NCI-H510A treated with DMSO at 0.1 percent for 48 hours (cell line): ENCODE measurements around the gene KIF25.

Experiments used
- DNase-seq: peaks from one replicate; lab custom pipeline; 2025; lab: John Stamatoyannopoulos, UW

Gene KIF25

DNA sequence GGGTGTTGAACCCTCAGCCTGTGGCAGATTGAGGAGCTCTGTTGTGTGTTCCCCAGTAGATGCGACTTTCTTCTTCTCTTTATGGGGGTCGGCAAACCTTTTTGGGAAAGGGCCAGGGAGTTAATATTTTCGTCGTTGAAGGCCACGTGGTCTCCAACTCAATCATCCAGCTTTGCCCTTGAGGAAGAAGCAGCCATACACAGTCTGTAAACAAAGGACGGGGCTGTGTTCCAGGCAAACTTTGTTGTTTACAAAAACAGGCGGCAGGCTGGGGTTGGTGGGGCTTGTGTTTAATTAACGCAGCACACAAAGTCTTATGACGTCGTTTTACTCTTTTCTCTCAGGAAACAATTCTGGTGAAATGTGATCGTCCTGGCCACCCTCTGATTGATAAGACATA, 20.2 kb downstream of the KIF25 start:
- no peak for DNase-seq

DNA sequence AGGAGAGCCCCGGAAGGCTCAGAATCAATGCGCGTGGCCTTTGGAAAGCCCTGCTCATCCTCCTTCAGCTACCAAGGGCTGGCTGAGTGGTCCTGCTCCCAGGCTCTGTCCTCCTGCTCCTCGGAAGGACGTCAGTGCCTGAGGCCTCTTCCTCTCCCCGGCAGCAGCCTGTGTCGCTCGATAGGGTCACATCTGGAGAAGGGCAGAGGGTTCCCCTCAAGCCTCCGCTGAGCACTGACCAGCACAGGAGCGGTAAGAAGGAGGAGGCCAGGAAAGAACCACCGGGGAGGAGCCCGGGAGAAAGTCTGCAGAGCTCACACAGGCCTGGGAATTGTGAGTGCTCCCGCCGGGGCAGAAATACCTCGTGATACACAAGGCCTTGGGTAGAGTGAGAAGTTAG, 21.2 kb downstream of the KIF25 start:
- DNase-seq: no peak

DNA sequence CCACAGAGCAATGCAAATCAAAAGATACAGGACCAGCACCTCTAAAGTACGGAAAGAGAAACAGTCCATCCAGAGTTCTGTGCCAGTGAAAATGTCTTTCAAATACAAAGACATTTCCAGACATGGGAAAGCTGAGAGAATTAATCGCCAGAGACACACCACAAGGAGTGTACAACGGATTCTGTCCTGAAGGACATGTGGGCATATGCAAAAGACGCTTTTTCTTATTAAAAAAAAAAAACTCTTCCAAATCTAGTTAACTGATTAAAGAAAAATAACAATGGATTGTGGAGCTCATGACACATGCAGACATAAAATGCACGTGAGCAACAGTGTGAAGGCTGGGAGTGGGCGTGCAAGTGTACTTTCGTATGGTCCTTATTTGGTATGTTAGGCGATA, 22.8 kb downstream of the KIF25 start:
- no peak for DNase-seq

DNA sequence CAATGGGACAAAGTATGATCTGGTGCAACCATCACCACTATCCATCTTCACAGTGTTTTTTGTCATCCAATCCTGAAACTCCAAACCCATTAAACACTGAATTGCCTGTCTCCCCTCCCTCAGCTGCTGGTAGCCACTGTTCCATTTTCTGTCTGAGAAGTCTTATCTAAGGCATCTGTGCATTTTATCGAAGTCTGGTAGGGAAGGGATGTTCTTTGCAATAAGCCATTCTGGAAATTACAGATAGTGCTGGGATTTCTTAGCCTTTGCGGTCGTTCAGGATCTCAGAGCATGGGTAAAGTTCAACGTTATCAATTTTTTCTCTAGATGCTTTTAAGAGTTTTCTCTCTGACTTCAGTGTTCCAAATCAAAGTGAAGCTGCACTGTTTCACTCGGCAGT, 24.1 kb downstream of the KIF25 start:
- no peak for DNase-seq

DNA sequence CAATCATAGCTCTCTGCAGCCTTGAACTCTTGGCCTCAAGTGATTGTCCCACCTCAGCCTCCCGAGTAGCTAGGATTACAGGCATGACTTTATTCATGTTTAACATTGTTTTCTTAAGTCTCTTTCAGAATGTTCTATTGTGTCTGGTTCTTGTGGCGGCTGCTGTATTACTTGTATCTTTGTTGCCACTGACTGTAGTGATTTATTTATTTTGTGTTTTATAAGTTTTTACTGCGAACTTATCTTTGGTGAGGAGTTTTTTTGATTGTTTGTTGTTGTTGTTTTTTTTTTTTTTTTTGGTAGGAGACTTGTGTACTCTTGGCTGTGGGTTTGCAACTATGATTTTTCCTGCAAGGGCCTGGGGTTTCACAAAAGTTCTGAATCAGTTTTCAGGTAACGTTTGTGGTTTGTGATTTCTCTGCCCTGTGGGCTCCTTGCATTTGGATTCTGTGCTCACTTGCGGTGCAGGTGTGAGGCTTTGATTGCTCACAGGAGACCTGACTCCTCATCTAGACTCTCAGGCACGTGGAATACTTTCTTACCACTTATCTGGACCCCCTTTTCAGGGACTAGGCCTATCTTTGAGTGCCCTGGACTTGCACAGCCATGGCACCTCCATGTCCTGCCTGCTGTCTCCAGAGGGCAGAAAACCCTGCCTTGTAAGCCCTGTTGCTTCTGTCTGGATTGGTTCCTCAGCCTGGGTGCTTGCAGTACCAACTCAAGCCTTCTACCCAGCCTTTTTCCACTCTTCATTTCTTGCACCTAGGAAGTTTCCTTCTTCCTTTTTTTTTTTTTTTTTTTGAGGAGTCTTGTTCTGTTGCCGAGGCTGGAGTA, 25.2 kb downstream of the KIF25 start:
- DNase-seq: no peak

DNA sequence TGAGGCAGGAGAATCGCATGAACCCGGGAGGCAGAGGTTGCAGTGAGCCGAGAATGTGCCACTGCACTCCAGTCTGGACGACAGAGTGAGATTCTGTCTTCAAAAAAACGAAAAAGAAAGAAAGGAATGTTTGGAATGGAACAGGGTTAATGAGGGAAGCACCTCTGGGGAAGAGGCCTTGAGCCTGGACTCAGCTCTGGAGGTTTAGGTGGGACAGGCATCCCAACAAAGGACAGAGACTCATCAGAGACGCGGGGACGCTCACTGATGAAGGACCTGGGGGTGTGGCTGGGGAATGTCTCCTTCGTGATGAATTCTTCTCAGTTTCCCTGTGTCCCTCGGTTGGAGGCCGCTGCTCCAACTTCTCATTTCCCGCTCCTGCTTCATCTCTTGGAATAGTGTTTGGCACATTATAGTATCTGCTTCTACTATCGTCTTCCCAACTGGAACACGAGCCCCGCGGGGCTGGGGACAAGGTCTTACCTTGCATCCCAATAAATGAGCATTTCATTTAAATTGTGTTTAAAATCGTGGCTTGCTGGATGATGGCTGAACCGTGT, 27.6 kb downstream of the KIF25 start:
- DNase-seq: no peak

DNA sequence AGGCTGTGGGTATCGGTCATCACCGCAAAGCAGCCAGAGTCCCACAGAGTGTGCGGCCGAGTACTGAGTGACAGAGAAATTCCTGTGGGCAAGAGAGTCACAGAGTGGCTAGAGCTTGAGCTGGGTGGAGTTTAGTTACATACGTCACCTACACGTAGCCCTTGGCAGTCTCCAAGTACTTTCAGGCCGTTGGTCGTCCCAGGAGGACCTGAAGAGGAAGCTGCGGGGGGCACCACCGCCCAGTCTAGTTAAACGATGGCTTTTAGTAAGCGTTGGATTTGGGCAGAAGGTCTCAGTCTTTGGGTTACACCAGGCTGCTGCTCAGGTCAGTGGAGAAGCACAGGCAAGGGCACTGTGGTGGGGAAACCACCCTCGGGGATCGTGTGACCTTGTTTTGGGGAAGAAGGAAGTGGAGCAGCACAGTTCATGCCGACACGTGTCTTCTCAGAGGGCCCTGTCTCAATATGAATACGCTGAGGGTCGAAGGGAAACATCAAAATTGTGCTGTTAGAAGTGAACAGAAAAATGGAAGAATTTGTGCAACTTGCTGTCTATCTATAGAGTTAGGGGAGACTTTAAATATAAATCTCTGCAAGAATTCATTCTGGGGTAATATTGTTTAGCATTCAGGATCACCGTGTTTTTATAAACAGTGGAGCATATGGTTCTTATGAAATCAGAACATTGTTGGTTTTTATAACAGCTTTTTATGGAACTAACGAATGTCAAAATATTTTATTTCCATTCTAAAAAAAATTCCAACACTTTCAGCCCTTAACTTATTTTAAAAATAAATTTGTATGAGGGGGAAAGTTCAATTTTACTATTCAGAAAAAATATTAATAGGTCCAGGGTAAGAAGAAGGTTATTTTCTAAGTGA, 28.6 kb downstream of the KIF25 start:
- DNase-seq: no peak

DNA sequence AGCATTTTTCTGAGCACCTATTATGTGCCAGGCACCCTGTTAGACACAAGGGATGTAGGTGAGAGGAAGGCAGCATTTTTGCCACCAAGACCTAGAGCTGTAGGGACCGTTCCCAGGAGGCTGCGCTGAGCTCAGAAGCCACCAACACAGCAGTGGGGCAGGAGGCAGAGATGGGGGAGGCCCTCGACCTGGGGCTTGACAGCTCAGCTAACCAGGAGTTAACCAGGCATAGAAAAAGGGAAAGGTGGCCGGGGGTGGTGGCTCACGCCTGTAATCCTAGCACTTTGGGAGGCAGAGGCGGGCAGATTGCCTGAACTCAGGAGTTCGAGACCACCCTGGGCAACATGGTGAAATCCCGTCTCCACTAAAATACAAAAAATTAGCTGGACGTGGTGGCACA, 29.5 kb downstream of the KIF25 start:
- no peak for DNase-seq

DNA sequence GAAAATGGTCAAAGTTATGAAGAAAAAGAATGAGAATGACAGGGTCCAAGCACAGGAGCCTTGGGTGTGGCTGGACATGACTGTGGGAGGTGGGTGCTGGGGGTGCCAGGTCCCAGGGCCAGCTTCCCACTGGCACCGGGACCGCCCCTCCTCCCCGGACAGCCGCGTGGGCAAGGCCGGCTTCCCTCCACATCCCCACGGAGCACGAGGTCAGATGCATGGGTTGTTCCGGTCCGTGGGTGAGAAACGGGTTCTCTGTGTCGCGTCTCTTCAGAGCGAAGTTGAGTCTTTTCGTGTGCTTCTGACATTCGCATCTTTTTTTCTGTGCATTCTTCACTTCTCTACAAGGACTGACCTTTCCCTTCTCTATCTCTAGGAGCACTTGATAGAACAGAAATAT, 30.1 kb downstream of the KIF25 start:
- no peak for DNase-seq

DNA sequence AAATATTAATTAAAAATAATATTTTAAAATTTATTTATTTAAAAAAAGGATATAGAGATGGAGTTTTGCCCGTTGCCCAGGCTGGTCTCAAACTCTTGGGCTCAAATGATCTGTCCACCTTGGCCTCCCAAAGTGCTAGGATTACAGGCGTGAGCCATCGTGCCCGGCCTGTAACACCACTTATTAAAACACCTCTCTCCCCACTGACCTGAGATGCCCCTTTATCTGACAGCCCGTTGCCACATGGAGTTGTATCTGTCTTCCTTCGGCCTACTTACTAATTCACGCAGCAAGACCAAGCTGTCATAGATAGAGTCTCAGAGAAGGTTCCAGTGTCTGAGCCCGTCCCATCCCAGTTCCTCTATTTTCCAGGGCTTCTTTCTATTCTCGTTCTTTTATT, 30.7 kb downstream of the KIF25 start:
- no peak for DNase-seq

DNA sequence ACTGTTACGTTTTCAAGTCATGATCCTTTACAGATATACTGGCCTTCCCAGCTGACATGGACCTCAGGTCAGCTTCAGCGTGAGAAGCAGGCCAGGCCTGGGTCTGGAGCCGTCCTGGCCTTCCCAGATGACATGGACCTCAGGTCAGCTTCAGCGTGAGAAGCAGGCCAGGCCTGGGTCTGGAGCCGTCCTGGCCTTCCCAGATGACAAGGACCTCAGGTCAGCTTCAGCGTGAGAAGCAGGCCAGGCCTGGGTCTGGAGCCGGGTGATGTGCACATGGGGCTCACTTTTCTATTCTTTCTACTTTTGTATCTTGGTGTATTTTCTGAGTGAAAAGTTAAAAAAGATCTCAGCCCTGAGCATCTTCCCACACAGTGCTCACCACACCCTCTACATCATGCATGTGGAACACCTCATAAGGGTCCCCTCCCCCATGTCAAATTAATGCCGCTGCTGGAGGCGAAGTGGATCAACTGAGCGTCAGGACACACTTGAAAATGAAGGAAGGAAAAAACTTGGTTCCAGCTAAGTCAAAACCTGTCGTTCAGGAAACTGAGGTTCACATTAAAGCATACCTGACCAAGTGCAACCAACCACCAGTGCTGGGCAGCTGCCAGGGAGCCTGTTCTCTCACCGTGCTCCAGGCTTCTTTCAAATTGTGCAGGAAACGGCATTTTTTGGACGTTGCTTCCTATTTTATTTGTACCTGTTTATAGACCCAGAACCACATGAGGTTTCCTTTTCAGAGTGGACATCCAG, 32.2 kb downstream of the KIF25 start:
- no peak for DNase-seq

DNA sequence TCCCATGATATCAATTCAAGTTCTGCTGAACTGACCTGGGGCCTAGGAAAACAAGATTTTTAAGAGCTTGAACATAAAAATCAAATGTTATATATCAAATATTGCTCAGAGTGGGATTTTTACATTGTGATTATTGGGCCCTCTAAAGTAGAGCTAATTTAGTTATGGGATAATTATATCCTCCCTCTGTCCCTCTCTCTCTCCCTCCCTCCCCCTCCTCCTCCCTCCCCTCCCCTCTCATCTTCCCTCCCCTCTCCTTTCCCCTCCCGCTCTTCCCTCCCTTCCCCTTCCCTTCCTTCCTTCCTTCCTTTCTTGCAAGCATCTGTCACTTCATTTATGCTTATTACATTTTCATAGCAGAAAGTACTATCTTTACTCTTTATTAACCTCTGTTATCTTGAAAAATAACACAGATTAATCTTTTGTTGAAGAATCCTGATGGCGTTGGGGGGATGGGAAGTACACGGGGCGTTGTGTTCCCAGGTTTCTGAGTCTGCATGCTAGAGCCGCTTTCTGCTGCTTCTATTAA, 32.8 kb downstream of the KIF25 start:
- DNase-seq: no peak

DNA sequence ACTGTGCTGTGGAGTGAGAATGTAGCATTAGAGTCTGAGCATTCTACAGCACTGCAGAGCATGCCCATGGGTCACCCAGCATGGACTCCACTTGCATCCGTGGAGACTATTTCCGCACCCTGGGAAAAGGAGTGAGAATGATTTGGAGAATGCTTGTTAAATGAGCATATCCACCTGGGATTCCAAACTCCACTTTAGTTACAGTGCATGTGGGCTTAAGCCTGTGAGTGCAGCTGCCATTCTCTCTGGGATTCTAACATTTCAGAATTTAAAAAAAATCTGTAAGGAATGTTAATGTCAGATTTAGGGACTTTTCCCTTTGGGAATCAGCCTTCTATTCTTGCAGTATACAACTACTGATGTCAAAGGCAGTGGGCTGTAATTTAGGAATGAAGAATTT, 33.4 kb downstream of the KIF25 start:
- DNase-seq: no peak

DNA sequence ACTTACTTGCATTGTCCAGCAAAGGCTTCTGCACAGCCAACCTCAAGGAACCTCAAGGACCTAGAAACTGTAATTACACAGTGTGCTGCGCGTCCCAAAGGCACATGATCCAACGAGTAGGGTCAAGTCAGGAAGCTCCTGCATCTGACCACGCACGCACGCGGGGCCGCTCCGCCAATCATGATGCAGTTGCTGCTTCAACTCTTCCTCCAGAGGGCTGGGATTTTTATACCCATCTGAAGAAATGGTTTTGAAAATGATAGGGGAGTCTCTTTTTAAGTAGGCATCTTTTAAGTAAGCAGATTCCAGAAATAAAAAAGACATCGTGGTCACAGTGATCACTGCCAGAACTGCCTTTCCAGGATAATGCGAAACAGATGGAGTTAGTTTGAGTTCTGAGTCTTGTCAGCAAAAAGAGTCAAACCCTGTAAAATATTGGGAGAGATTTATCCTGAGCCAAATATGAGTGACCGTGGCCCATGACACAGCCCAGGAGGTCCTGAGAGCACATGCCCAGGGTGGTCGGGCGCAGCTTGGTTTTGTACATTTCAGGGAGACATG, 34.0 kb downstream of the KIF25 start:
- DNase-seq: no peak

DNA sequence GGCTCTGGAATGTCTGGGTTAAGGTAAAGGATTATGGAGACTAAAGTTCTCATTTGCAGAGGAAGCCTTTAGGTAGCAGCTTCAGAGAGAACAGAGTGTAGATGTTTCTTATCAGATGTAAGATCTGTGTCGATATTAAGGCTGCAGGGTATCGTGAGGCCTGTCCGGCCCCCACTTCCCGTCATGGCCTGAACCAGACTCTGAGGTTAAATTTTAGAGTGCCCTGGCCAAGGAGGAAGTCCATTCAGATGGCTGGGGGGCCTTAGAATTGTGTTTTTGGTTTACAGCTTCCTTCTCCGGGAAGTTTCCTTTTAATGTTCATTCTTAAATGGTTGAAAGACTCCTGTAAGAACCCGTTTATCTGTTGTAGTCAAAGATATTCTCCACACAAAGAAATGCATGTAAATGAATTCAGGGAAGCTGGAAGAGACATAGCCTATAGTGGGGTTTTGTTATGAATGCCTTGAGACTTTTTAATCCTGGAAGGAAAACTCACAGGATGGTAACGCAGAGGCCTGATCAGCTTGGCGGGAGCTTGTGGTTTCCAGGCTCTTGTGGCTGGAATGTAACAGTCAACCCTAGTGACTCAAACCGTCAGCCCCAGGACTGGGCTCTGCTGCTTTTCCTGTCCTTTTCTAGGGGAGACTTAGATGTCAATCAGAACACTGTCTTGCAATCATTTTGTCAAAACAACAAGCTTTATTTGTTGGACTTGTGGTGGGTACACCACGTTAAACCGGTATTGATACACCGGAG, 34.7 kb downstream of the KIF25 start:
- DNase-seq: no peak

DNA sequence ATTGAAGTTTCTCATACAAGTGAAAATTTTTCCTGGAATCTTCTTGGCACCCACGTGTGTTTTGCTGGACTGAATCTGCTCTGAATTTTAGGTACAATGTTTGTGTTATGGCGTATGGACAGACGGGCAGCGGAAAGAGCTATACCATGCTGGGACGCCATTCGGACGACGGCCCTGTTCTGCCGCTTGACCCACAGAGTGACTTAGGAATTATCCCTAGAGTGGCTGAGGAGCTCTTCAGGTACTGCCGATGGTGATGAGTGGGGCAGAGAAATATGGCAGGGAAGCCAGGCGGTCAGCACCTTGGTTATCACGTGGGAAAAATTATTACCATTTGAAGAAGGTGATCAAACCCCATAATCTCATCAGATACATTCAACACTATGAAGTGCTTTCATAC, 36.3 kb downstream of the KIF25 start:
- DNase-seq: no peak

DNA sequence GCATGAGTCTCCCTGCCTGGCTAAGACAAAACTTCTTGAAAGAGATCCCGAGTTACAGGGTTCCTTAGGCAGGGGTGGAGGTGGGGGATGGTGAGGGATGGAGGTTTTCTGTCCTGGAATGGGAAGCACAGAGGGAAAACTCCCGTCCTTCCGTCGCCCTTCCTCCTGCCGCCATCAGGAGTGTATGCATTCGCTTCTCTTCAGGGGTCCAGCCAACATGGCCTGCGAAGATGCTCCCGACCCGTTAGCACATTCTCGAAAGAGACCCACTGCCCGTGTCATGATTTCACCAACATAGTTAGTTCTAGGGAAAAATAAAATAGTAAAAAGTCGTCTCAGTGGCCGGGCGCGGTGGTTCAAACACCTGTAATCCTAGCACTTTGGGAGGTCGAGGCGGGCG, 37.1 kb downstream of the KIF25 start:
- no peak for DNase-seq

DNA sequence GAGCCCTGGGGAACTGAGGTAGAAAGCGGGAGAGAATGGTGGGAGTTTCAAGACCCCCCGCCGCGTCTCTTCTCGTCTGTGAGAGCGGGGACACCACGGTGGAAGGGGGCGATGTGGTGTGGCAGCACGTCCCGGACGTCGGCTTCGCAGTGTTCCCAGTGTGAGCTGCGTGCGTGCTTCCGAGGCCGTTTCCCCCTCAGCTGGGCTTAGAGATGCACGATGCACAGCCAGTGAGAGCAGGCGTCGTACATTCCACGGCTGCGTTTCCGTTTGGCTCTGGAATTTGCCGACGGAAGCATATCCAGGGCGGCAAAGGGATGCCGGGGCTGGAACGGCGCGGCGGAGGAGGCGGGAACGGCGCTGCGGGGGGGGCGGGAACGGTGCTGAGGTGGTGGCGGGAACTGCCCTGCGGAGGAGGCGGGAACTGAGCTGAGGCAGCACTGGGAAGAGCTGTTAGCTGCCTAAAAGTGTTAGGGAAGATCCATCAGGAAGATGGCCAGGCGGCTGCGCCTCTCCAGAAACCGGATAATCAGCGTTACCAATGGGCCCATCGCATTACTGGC, 37.7 kb downstream of the KIF25 start:
- peak; percentile 21 for DNase-seq

DNA sequence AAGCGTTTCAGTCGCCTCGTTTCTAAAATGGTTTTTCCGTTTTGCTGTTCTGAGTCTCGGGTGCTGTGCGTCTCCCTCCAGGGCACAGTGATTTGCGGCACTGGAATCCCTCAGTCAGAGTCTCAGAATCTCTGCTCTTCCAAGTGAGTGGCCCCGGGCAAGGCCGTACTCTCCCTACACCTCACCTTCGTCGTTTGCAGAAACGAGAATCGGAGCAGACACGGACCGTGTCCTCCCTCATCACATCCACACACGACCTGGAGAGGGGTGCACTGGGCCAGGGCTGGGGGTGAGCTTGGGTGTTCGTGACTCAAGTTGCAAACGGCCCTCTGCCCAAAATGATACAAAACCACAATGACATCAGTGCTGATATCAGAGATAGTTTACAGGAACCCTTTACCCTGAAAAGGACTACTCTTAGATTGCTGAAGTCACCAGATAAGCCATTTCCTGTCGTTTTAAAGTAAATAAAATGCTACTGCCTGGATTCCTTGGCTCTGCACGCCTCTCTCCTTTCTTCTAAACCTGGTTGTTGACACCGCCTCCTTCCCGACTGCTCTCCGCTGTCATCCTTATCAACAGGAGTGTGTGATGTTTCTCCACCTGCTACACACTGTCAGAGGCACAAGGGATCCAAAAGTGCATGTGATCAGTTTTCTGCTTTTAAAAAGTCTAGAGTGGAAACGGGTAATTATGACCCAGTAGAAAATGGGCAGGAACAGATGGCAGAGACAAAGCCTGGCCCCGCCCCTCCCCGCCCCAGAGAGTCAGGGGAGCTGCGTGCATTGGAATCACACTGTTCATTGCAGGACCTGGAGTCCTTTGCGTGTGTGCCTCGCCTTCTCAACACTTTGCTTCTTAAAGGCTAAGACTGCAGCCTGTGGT, 38.4 kb downstream of the KIF25 start:
- DNase-seq: peak; percentile 27

DNA sequence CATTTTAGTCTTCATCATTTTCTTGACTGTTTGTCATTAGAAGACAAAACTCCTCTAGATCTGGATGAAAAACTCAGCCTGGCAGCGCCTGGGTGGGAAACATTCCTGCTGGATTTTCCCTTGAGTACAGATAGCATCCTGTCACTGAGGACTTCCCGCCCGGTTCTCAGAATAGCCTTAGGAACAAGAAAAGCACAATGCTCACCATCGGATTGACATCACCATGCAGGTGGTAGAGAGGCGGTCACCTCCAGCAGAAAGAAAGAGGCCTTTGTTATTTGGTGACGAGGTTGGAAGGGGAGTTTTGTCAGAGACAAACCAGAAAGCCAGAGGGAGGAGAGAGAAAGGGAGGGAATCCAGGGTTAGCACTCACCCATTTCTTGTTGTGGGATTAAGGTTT, 39.8 kb downstream of the KIF25 start:
- DNase-seq: no peak
